NCI-H748 (cell line): ENCODE data around the gene SERAC1.
A peak's percentile ranks its signal among the peaks of the same experiment; 100 is the strongest.

ENCODE experiments used
- DNase-seq: peaks from one replicate; lab custom pipeline; 2025; ENCODE audit not compliant: unreplicated experiment; lab: John Stamatoyannopoulos, UW

SERAC1 gene

GRCh38 chr6:158060455-158061360 is 107.4 kb downstream of the SERAC1 start:
- DNase-seq = peak; percentile 90
